Omental fat pad (tissue), 4 donors: ENCODE data around the gene RAB3IL1. TPM values are rescaled to one million over a fixed set of nuclear protein-coding genes. Genes with fewer than 3 reads are reported as not detected.
"Not testable (repeated sequence)": the region's sequence is repeated elsewhere in the genome, so short reads cannot be mapped to it uniquely, and the experiment has no call there.

ENCODE experiments used
- ATAC-seq: fragments of 150-250 bp; one replicate; pipeline ENCODE4 v1.9.1; 2016; ENCODE audit warnings: mild to moderate bottlenecking, moderate library complexity; ENCODE audit not compliant: low FRiP score
- DNase-seq: peaks from one replicate; pipeline ENCODE4 v3.0.0-alpha.2; 2019; ENCODE audit warnings: low spot score
- CTCF ChIP-seq, 3 donors: fragments of 450-650 bp; IDR thresholded peaks; one replicate each; pipeline ENCODE4 v1.5.1; 2016 to 2017; ENCODE audit warnings: antibody characterized with exemption in 3 of 3, mild to moderate bottlenecking in 3 of 3, moderate library complexity in 2 of 3
- total RNA-seq, 4 donors: library from RNA; depleted of rRNA; stranded (reverse); fragments of >200 nt; gene quantifications; one replicate each; pipeline ENCODE4 v1.1.0, GENCODE V29; 2016

The RAB3IL1 gene
- total RNA-seq: 10 to 100 TPM; 18.5 to 37.8 (median 25.4) TPM

- DNase-seq (no peak), ATAC-seq (peak; percentile 85)
- no peak for TF ChIP-seq CTCF (IDR thresholded peaks at IDR 0.05)
These were observed at the start of gene RAB3IL1 for GRCh38 chr11:61917334-61918109. TSS of gene RAB3IL1 (minus strand) at chr11:61917566. CDS start at chr11:61917367, 199 bp downstream.

- no peak for TF ChIP-seq CTCF (IDR thresholded peaks at IDR 0.05)
- peak; percentile 24 for DNase-seq
- ATAC-seq: no peak
These were observed 49.4 kb upstream of the RAB3IL1 start for GRCh38 chr11:61966734-61967115.

GRCh38 chr11:61964666-61965271 is 47.4 kb upstream of the RAB3IL1 start:
- not testable (repeated sequence) for ATAC-seq
- peak; percentile 13 for DNase-seq

- TF ChIP-seq CTCF (IDR thresholded peaks at IDR 0.05): no peak
- ATAC-seq (peak; percentile 3), DNase-seq (no peak)
These were observed 46.8 kb upstream of the RAB3IL1 start for GRCh38 chr11:61964058-61964665.

GRCh38 chr11:61963282-61964057 is 46.1 kb upstream of the RAB3IL1 start:
- ATAC-seq: peak; percentile 15
- no peak for DNase-seq
- TF ChIP-seq CTCF (IDR thresholded peaks at IDR 0.05): no peak

- DNase-seq (no peak), ATAC-seq (no peak)
- no peak for TF ChIP-seq CTCF (IDR thresholded peaks at IDR 0.05)
These were observed 45.6 kb upstream of the RAB3IL1 start for GRCh38 chr11:61963016-61963281.
